GM19438 (cell line): ENCODE measurements around the gene ARHGAP5.

Experiments used
- ATAC-seq: cut with Tn5 transposase; IDR thresholded peaks from one replicate; pipeline ENCODE4 v1.9.1; 2021; ENCODE audit warnings: low read depth; ENCODE audit not compliant: unreplicated experiment

The ARHGAP5 gene

DNA sequence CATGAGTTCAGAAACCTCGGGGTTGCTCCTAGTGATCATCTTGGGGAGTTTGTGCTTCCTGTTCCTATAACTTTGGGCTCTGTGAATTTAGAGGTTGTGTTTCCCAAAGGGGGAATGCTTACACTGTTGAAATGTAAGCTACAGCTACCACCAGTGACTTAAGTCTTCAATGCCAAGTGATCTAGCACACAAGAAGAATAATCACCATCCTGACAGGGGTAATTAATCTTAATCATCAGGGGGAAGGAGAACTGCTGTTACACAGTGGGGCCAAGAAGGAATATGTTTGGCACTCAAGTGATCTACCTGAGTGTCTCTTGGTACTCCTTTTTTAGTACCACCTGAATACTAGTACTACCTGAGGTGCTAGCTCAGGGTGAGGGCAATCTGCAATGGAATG is 89.8 kb downstream of the ARHGAP5 start:
- no peak for ATAC-seq

DNA sequence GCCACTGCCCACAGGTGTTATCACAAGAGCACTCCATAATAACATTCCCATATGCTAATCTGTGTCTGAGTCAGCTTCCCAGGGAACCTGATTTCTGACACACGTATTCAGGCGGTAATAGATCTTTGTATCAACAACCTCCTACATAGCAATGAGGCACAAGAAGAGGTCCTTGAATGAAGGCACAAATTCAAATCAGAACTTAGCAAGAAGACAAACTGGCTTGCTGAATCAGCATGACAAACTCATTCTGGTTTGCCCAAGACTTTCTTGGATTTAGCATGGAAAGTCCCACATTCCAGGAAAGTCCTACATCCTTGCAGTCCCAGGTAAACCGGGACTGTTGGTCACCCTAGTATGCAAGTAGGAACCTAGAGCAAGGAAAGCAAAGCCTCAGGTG is 90.8 kb downstream of the ARHGAP5 start:
- no peak for ATAC-seq

DNA sequence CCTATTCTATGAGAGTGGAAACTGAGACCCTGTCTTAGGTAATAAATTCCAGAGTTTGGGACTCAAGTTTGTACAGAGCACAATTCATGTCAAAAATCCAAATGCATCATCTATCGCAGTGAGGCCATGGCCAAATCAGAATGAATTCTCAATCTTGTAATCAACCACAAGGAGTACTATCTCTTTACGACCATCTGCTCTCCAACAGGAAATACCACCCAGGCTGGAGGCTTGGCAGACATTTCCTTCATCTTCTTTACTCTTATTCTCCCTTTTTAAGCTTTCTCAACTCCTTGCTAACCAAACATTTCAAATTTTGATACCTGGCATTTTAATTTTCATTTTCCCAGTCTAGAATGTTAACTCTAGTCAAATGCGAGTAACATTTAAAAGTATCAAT is 92.1 kb downstream of the ARHGAP5 start:
- ATAC-seq = no peak

DNA sequence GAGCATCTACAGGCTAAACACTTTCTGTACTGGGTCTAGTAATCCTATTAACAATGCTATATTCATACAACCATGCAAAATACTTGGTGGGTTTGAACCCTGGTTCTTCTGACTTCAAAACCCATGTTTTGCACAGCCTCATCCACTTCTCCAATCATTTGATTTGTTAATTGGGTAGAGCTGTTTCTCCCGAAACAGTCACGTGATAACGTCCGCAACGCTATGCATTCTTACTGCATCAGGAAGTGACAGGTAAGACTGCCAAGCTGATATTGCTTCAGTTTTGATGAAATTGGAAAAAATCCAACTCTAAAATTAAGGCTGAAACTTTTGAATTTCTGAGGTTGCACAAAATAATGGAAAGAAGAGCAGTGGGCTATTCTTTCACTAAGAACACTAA is 94.4 kb downstream of the ARHGAP5 start:
- no peak for ATAC-seq

DNA sequence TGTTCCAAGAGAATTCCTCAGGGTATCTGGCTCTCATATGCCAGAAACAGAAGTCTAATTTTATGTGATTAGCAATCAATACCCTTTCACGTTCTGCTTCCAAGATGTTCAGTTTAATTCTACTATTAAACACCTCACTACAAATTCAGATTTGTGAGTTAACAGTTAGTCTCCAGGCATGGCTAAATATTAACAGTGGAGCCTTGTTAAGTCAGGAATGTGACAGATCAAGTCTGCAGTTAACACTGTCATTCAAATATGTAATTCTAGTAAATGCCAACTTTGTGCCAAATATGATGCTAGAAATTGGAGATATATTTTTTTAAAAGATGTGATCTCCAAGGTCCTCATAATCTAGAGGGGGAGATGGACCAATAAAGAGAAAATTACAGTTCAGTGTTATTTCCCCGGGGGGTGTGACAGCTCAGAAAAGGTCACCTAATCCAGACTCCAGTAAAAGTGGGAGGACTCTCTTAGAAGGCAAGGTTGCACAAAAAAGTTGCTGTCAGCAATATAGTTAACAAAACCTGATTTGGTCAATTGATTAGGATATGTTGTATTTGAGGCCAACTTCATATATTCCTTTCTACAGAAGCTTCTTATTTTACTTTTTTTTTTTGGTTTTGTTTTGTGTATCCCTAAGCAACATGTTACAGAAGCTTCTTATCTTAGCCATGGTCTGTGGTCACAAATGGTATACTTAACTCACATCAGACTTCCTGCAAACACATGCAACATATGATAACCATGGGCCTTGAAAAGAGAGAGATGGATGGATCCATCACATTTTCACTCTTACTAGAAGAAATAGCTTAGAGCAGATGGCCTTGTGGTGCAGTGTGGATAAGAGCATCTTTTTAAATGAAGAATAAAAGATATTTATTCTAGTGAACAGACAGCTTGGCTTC is 106.3 kb downstream of the ARHGAP5 start:
- ATAC-seq = no peak

DNA sequence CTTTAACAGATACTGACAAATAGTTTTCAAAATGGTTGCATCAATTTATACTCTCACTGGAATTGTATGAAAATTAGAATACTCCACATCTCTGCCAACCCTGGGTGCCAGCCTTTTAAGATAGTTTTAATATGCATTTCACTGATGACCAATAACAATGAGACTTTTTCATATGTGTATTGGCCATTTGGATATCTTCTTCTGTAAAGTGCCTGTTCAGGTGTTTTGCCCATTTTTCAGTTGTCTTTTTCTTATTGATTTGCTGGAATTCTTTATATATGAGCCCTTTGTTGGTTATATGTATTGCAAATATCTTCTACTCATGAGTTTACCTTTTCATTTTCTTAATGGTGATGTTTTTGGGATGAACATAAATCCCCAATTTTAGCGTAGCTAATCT is 108.0 kb downstream of the ARHGAP5 start:
- no peak for ATAC-seq

DNA sequence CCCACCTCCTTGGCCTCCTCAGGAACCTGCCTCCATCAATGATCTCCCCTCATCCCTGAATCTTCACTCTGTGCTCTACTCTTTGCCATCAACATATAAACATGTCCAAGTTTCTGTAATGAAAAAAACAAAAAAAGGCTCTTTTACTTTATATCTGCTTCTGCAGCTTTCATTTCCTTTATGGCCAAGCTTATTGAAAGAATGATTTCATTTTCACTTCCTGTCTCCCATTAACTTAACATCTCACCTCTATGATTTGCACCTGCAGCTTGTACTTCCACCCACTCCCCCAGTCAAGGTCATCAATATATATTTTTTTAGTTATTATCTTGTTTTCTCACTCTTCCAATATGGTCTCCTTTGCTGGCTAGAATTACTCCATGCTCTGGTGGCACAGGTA is 109.1 kb downstream of the ARHGAP5 start:
- no peak for ATAC-seq

DNA sequence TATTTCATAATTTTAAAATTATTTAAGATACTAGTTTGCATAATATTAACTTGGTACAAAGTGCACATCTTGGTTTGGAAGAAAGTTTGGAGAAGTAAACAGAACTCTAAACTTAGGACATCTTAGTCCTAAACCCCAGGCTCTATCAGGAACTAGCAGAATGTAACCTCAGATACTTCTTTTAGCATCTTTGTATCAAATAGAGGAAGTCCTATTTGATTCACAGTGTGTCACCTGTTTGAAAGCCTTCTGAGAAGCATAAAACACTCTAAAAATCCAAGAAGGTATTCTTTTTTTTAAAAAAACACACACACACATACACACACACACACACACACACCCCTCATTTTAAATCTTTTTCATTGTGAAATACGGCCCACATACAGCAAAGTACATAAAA is 112.7 kb downstream of the ARHGAP5 start:
- ATAC-seq = no peak

DNA sequence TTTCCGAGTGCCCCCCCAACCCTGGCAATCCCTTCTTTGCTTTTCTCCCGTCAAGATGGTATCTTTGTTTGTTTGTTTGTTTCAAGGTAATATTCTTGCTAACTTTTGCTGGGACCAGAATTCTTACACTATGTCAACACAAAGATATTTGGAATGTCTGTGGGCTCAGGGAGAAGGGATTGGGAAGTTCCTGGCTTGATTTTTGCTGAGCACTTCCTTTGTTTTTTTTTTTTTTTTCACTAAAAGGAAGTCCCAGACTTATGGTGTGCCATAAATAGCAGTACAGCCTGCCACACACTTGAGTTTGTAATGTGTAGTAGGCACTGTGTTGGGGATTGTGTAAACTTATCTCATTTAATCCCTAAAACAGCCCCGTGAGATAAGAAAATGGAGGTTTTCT is 113.6 kb downstream of the ARHGAP5 start:
- no peak for ATAC-seq

DNA sequence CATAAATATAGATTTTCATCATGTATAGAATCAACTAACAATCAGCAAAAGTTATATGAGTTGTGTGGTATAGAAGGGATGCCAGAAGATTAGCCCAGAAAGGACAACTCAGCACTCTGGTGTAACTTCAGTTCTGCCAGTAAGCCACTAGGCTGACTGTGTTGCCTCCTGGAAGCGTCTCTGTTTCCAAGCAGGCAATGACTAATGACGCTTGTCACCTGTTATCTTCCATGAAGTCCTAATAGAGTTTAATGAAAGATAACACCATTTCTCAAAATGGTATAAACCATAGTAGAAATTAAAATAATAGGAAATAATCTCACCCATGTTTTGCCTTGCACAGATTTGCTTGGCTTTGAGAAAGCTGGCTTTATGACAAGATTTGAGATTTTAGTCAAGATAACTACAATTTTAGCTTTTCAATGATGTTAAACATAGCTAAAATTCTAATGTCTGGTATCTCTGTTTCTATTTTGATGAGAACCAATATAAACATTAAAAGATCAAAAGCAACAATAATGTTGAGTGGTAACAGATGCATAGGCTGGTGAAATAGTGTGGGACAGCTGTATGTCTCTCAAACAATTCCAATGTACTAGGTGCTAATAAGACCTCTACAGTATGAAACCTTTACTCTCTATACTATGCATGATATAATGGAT is 115.7 kb downstream of the ARHGAP5 start:
- no peak for ATAC-seq

DNA sequence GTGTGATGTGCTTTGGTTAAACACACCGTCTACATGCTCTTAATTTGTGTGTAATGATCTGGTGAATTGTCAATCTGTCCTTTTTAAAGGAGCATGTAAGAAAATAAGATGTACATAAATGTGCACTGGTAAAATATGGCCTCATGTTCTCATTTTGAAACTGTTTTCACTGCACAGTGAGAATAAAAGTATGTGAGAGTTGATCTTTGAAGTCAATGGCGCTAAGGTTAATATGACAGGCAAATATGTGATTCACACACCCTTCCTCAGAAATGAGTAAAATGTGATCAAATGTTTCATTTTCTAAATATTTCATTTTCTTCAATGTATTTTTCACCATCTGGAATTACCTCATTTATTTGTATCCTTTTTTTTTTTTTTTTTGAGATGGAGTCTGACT is 116.4 kb downstream of the ARHGAP5 start:
- ATAC-seq = no peak

DNA sequence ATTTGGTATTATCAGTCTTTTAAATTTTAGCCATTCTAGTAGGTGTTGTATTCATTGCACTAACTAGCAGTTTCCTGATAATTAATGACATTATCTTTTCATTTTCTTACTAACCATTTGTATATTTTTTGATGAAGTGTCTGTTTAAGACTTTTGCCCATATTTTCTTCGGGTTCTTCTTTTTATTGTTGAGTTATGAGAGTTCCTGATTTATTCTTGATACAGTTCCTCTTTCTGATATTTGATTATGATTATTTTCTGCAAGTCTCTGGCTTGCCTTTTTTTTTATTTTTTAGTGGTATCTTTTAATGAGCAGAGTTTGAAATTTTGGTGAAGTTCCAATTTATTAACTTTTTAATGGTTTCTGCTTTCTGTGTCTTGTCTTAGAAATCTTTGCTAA is 118.5 kb downstream of the ARHGAP5 start:
- no peak for ATAC-seq

DNA sequence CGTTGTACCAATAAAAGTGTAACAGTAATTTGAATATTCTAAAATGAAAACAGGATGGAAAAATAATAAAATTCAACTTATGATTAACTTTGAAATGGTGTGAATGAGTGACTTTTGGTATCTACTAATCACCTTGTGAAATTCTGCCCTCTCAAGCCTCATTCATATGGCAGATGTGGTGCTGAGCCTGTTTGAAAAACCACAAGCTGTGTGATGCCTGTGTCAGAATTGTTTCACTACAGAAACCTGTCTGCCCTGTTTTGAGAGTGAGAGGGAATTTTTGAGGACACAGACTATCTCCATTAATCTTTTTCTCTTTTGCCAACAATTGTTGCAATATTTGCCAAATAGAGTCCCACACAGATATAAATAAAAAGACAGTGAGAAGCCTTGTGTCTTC is 120.8 kb downstream of the ARHGAP5 start:
- ATAC-seq = no peak

DNA sequence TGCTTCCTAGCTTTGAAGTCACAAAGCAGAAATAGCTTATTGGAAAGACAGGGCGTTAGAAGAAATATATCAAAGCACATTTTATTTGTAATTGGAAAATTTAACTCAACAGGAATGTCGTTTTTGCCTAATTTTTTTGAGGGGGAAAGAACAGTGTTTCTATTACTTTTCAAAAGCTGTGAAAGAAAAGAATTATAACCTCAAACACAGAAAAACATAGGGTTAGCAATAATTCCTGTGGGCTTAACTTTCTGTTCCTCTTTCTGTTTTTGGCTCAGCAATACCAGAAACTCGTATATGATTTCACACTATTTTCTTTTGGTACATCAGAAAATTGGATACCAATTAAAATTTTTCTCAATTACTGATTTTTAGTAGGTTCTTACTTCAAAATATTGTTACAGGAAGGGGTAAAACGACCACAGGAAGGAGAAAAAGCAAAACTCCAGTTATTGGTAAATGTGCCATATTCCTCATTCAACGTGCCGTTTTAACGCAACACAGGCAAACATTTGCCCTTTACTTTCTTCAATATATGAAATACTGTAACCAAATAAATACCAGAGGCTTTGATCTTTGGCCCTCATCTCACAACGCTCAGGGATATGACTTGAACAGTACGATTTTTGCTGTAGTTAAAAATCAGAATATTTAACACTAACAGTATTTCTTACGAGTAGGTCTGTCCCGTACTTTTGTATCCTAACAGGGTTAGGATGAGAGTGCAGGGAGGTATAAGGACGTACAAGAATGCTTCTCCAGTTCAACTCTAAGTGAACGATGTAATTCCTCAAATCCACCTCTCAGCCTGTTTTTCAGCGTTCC is 123.5 kb downstream of the ARHGAP5 start:
- ATAC-seq = peak; percentile 2

DNA sequence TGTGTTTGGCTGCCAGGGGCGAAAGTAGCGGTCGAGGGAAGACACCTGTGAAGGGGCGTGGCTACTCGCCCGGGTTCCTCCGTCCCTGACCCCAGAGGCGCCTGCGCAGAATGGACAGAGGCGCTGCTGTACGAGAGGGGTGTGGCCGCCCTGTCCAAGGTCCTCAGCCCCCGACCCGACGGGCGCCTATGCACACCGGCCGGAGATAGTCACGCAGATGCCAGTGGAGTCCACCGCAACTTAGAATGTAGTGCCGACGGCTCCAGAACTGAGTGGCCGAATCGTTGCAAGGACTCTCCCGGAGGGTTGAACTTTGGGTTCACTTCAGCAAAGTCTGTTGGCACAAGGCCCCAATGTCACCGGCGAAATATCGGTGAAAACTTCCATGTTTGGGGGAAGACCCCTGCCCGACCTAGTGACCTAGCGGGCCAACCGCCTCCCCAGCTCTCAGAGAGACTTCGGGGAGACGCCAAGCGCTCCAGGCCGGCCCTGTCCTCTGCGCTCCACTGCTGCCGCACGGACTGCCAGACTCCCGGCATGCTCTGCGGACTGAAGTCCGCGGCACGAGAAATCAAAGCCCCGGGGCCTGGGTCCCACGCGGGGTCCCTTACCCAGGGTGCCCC is 124.2 kb downstream of the ARHGAP5 start:
- peak; percentile 56 for ATAC-seq

DNA sequence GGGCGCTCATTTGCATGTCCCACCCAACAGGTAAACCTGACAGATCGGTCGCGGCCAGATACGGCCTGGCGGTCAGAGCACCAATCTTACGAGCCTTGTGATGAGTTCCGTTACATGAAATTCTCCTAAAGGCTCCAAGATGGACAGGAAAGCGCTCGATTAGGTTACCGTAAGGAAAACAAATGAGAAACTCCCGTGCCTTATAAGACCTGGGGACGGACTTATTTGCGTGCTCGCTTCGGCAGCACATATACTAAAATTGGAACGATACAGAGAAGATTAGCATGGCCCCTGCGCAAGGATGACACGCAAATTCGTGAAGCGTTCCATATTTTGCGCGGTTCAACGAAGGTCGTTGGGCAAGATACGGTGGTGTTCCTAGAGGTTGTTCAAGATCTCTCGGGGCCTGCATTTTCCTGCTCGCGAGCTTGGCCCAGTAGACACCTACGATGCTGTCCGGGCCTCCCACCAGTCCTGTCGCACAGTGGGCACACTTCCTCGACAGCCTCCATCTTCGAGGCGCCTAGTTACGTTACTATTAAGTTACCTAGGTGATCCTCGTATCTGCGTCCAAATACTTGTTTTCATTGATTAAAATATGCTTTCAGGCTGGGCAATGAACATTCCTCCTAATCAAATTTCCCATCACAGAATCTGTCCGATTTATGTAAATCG is 124.8 kb downstream of the ARHGAP5 start, which contains the start of gene RNU6-7:
Gene RNU6-7 (plus strand): TSS at position 230 of the 675 bp plus-strand sequence.
- no peak for ATAC-seq

DNA sequence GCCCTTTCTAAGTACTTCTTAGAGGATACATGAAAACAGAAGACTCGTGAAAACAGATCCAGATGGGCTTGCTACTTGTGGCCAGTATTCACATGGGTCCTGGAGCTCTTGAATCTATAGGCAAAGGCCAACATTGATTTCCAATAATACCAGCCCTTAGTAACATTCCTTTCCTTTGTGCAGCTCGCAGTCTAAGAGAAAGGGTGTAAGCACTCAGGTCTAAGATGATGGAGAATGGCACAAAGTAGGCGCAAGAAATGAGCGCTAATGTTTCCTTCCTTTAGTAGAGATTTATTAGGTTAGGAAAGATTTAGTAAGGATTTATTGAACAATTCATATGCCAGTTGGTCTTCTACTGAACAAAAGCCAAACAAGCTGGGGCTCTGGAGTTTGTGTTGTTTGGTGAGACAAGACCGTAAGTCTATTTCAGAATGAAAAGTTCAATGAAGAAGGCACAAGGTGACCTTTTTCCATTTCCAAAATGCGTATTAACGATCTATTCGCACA is 125.4 kb downstream of the ARHGAP5 start:
- ATAC-seq = no peak

DNA sequence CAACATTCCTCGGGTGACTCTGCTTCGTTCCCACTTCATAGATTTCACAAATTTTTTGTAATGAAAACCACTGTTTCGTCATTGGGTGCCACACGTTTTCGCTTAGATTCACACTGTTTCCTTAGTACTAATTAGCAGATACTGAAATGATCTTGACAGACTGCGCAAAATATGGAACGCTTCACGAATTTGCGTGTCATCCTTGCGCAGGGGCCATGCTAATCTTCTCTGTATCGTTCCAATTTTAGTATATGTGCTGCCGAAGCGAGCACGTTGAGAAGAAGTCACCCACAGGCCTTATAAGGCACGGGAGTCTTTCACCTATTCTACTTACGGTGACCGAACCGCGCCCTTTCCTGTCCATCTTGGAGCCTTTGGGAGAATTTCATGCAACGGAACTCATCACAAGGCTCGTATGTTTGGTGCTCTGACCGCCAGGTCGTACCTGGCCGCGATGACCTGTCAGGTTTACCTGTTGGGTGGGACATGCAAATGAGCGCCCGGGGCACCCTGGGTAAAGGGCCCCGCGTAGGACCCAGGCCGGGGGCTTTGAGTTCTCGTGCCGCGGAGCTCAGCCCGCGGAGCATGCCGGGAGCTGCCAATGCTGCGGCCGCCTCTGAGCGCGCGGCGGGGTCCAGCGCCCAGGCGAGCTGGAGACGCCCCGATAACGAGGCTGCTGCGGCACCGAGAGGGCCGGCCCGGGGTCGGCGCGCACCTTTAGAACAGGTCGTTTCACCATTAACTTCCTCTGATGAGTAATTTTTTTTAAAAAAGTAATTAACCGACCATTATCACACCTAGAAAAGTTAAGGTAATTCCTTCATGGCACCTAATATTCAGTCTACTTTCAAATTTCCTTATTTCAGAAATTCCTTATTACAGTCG is 126.1 kb downstream of the ARHGAP5 start, which contains the start of gene RNU6-8:
Gene RNU6-8 (minus strand): TSS at position 272 of the 885 bp plus-strand sequence.
- ATAC-seq = peak; percentile 71

DNA sequence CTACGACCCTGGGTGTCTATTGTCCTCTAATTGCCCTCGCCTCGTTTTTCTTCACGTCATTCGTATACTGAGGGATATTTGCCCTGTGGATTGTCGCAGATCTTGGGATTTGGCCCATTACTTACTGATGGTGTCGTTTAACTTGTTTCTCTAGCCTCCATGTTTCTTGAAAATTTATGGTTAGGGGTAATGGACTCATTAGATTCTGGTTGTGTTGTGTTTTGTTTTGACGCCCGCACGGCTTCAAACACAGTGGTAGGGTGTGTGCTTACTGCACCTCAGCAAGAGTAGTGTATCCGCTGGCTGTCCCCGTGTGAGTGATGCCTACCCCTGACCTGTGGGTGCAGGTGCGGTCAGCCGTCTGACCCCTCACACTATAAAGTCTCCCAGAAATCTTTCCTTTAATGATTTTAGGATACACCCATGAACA is 126.8 kb downstream of the ARHGAP5 start:
- ATAC-seq = no peak
